GM21619 (cell line): ENCODE data around the gene TMEM222.

ENCODE experiments used
- ATAC-seq: cut with Tn5 transposase; IDR thresholded peaks from one replicate; pipeline ENCODE4 v1.9.1; 2021; ENCODE audit not compliant: unreplicated experiment

Gene TMEM222

DNA sequence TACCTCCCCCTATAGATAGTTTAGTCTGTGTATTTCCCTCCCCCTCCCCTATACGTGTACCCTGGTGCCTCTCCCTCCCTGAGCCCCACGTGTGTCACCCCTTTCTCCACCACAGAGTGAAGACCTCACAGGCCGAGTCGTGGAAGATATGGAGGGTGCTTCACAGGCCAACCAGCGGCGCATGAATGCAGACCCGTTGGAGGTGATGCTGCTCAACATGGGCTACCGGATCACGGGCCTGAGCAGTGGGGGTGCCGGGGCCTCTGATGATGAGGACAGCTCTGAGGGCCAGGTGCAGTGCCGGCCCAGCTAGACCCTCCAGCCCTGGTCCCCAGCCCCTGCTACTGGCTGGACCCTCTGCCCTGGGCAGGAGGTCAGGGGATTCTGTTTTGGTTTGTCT, 15.9 kb upstream of the TMEM222 start:
- ATAC-seq, result no peak

DNA sequence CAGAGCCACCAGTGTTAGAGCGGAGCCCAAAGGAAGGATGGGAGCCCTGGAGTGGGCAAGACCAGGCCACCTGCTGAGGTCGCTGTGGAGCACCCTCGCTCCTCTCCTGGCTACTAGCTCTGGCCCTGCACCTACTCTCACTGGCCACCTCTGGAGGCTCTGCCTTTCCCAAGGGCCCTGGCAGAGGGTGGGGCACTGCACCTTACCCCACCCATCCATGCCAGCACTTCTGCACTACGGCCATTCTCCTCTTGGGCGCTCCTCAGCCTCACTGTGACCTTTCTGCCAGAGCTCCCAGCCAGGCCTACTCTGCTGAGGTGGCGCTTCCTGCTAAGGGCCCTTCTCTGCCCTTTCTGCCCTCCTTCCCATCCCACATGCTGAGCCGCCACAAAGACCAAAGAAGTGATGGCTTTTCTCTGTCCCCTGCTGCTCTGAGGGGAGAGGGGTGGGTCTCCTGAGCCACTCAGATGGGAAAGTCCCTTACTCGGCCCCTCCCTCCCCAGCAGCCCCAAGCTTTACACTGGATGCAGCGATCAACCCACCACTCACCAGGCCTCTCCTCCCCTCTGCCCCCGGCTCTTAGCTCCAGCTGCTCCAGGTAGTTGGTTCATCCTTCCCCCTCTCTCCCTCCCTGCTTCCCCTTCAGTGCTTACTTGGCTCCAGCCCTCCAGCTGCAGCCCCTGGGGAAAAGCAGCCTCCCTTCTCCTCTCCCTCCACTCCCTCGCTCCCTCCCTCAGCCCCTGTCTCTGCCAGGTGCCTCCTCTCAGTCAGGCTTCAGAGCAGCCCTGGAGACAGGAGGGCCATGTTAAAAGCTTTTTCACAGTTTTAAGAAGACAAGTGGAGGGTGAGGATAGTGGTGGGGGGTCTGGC, 14.8 kb upstream of the TMEM222 start:
- ATAC-seq, result no peak

DNA sequence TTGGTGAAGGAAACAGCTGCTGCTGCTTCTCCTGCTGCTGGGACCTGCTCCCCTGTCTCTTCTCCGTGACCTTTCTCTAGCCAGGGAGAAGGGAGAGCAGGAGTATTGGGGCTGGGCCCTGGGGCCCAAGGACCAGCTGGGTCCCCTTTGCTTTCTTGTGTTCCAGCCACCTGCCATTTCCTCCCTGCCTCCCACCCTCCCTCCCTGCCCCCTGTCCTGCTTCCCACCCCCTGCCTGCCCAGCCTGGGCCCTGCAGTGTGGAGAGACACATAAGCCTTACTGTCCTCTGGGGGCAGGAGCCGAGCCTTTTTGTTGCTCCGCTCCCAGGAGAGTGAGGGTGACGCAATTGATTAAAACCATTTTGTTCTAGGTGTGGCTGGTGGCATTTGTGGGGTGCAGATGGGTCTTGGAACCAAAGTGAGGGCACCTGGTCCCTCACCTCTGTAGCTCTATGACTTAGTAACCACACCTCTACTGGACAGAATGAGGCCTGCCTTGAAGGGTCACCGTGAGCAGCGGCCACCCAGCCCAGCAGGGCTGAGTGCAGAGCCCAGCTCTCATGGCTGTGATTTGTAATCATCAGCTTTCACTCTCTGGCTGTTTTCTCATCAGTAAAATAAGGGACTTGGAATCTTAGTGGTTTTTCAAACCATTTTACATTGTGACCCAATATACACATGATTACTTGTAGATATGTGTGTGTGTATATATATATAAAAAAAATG, 13.9 kb upstream of the TMEM222 start:
- no peak for ATAC-seq

DNA sequence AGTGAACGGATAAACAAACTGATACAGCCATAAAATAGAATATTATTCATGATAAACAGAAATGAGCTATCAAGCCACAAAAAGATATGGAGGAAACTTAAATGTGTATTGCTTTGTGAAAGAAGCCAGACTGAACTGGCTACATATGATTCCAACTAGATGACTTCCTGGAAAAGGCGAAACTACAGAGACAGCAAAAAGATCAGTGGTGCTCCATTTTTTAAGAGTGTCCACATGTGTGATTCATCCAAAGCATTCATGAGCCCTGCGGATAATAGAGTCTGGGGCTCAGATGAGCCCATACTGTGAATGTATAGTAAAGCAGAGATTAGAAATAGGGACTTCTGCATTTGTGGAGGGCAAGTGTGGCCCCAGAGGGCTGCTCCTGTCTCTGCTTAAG, 7.8 kb upstream of the TMEM222 start:
- no peak for ATAC-seq

DNA sequence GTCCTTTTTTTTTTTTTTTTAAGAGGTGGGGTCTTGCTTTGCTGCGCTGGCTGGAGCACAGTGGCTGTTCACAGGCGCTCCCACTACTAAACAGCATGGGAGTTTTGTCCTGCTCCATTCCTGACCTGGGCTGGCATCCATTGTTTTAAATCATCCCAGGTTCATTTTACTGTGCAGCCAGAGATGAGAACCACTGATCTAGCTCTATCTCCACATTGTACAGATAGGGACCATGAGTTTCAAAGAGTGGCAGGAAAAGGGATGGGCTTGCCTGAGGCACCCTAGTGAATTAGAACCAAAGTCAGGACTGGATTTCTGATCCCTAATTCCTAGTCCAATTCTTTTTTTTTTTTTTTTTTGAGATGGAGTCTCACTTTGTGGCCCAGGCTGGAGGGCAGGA, 7.2 kb upstream of the TMEM222 start:
- no peak for ATAC-seq

DNA sequence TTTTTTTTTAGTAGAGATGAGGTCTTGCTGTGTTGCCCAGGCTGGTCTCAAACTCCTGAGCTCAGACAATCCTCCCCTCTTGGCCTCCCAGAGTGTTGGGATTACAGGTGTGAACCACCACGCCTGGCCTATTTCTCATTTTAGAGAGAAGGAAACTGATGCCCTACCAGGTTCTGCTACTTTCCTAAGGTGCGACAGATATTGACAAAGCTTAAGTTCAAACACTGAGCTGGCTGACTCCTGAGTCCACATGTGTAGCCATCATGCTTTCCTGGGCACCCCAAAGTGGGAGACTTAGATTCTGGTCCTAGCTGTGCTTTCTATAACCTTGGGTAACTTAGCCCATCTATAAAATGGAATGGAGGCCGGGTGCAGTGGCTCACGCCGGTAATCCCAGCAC, 5.1 kb upstream of the TMEM222 start:
- no peak for ATAC-seq

DNA sequence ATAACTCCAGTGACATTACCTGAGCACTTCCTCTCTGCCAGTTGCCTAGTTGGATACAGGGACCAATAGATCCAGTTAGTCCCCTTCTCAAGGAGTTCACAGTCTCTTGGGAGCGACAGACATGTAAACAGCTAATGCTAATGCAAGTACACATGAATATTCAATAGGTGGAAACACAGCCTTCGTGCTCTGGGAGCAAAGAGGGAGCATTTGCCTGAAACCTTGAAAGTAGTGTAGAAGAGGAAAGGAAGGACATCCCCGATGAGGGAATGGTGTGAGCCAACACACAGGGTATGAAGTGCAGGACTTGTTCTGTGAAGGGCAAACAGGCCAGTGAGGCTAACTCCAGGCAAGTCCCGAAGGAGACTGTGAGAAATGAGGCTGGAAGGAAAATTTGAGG, 3.8 kb upstream of the TMEM222 start:
- ATAC-seq, result no peak

GRCh38 chr1:27318596-27318995, 3.4 kb upstream of the TMEM222 start:
- no peak for ATAC-seq

DNA sequence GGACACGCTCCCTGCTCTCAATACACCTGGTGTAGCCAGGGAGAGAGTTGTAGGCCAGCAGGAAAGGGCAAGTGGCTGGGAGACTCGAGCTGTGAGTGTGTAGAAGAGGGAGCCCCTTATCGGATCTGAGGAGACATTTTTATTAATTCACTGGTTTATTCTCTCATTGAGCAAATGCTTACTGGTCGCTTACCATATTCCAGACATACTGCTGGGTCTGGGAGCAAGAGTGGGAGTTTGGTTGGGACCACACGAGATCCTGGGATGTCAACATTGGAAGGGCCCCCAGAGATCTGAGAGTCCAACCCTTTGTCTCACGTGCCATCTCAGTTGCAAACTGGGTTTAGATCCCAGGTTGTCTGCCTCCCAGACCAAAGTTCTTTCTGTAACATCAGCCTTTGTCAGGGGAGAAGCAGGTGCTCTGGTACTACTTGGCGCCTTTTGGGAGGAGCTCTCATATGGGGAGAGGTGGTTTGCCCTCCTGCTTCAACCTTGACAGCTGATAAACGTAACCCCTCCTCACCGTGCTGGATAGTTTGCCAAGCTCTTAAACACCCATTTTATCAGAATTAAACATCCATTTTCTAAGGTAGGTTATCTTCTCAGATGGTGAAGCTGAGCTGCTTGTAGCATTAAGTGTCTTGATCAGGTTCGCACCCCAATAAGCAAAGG, 742 bp downstream of the TMEM222 start:
- no peak for ATAC-seq

GRCh38 chr1:27325286-27325685, 3.3 kb downstream of the TMEM222 start:
- no peak for ATAC-seq

- ATAC-seq, result no peak
These were observed 6.0 kb downstream of the TMEM222 start for GRCh38 chr1:27327964-27328363.

DNA sequence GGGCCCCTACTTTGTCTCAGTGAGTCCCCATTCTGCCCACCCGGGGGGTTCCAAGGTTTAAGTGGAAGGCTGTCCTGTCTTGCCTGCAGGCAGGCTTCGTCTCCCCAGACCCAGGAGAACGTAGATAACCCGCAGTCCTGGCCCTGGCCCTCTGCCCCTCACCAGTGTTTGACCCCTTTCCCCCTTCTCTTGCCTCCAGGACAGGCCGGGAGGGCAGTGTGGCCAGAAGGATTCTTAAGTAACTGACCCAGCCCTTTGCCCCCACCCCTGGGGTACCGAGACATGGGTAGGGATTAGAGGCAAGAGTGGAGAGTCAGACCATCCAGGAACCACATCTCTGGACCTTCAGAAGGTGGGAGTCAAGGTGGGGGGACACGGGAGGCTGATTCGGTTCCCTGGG, 8.8 kb downstream of the TMEM222 start:
- ATAC-seq, result no peak

- ATAC-seq, result no peak
These were observed 9.5 kb downstream of the TMEM222 start for GRCh38 chr1:27331426-27331825.

- no peak for ATAC-seq
These were observed 10.0 kb downstream of the TMEM222 start for GRCh38 chr1:27331922-27332321.

DNA sequence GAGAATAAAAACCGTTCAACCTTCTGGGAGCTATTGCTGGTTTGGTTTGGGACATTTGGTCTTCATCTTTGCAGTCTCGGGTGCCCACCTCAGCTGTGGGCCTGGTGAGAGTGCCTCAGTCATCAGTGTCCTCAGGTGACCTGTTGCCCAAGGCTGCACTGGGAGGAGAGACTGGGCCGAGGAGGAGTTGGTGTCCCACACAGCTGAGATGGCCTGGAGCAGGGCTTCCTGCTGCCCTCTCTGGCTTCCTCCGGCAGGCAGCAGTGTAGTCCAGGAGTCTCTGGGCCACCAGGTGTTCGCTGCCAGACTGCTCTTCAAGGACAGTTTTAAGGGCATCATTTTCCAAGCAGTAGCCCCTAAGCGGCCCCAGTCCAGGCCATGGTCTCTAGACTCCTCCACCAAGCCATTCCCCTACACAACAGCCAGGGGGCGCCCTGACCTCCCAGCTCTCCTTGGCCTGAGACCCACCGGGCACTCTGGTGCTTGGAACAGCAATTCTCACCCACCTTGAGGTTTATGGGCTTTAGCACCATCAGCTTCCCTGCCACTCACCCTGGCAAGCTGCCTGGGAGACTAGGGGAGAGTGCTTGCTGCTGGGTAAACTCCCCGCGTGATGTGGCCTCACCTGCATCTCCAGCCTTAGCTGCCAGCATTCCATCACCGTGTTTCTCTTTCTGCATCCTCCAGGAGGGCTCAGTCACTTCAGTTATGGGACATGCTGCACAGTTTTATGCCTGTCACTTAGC, 10.7 kb downstream of the TMEM222 start:
- ATAC-seq, result no peak

DNA sequence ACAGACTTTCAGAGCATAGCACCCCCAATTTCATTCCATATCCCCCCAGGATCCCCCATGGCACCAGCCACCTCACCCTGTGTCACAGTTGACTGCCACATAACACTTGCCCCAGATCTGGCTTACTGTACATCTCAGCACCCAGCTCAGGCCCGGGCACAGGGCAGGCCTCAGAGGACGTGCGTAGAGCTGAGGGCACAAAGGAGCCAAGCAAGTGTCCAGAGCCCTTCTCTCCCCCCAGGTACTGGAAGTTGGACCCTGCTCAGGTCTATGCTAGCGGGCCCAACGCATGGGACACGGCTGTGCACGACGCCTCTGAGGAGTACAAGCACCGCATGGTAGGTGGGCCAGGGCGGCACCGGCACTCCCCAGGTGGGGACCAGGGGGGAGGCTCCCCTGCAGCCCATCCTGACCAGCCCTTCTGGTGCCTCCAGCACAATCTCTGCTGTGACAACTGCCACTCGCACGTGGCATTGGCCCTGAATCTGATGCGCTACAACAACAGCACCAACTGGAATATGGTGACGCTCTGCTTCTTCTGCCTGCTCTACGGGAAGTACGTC, 11.8 kb downstream of the TMEM222 start:
- ATAC-seq, result no peak

DNA sequence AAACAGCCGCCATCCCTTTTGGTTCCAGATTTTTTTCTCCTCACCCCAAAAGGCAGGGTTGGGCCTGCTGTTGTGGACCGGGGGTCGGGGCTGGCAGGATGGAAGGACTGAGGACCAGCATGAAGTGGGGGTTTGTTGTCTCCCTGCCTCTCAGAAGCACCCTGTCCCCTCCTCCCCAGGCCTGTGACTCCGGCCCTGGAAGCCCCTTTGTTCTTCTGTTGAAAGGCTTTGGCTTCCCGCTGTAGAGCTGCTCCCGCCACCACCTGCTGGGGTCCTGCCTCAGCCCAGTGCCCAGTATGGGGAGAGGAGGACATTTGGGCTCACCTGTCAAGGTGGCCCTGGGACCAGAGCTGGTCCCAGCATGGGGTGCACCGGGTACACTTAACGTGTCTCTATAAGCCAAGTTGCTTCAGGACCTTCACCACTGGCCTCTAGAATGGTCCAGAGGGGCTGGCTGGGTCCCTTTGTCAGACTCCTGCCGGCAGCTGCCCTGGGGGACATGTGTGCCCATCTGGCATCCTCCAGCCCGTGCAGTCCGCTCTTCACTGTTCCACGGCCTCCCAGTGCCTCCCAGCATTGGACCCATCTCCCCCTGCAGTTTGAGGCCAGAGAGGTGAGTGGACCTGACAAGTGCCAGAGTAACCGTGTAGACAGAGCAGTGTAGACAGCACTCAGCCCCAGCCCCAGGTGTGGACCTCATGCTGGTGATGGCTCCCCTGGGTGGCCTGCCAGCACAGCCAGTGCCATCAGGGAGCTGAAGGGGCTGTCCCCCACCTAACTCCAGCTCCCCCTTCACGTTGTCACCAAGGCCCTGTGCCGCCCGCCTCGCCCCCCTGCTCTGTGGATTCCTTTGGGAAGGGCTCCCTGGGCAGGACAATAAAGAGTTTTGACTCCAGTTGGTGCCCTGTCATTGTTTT, 13.8 kb downstream of the TMEM222 start:
- no peak for ATAC-seq

GRCh38 chr1:27336756-27337155, 14.8 kb downstream of the TMEM222 start:
- ATAC-seq, result no peak

GRCh38 chr1:27338751-27339150, 16.8 kb downstream of the TMEM222 start:
- no peak for ATAC-seq

DNA sequence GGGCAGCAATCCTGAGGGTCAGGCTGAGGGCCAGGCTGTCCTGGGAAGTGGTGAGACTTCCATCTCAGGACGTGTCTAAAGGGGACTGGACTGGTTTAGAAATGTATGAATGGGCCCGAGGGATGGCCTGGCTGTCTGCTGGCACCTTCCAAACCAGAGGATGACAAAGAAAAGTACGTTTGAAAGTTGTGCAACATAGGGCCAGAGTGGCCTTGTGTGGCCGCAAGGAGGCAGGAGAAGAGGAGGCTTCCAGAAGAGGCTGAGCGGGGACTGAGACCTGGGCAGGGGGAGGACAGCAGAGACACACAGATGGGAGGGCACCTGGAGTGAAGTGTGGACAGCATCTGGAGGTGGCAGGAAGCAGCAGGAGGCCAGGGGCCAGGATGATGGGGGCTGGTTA, 17.2 kb downstream of the TMEM222 start:
- no peak for ATAC-seq
